Vagina (tissue), 2 donors: ENCODE results near the gene GPR176. TPM values are rescaled to one million over a fixed set of nuclear protein-coding genes. Genes with fewer than 3 reads are reported as not detected.

Source experiments
- DNase-seq, 2 donors: peaks; one replicate each; pipeline ENCODE4 v3.0.0-alpha.2; 2017; ENCODE audit errors: extremely low spot score in 2 of 2
- H3K27ac ChIP-seq: fragments of 200-600 bp; sonication (generic); one replicate; pipeline ENCODE4 v1.5.1; 2019
- H3K27me3 ChIP-seq: fragments of 200-600 bp; sonication (generic); one replicate; pipeline ENCODE4 v1.5.1; 2019
- H3K36me3 ChIP-seq, 2 donors: fragments of 200-600 bp; sonication (generic); one replicate each; pipeline ENCODE4 v1.5.1; 2017 to 2019
- H3K4me1 ChIP-seq: fragments of 200-600 bp; sonication (generic); one replicate; pipeline ENCODE4 v1.5.1; 2019
- H3K4me3 ChIP-seq, 2 donors: fragments of 200-600 bp; sonication (generic); 1 replicate in 1 of 2; 2 replicates in 1 of 2; pipeline ENCODE4 v1.5.1; 2016 to 2019
- H3K9me3 ChIP-seq: fragments of 200-600 bp; sonication (generic); one replicate; pipeline ENCODE4 v1.5.1; 2019
- POLR2A ChIP-seq, 2 donors: fragments of 450-650 bp; IDR thresholded peaks; one replicate each; pipeline ENCODE4 v1.6.1; 2017; ENCODE audit warnings: antibody characterized with exemption in 2 of 2, mild to moderate bottlenecking in 2 of 2, moderate library complexity in 2 of 2
- POLR2AphosphoS5 ChIP-seq, 2 donors: sonication (generic); formaldehyde crosslinking; IDR thresholded peaks; one replicate each; pipeline ENCODE4 v1.9.0; 2017; ENCODE audit warnings: antibody characterized with exemption in 2 of 2, mild to moderate bottlenecking in 2 of 2, low read depth in 1 of 2; ENCODE audit not compliant: insufficient read depth in 1 of 2
- intact Hi-C: fragments of 100-400 bp; cut with DNase I; formaldehyde crosslinking; loops from one replicate; pipeline ENCODE4 v1.15.1; 2023
- total RNA-seq: library from RNA; depleted of rRNA; stranded (reverse); fragments of >200 nt; gene quantifications from one replicate; pipeline ENCODE4 v1.2.3, GENCODE V29; 2016
- TF ChIP-seq, protein P1 (sequence below), 3 experiments: fragments of 450-650 bp in 2 of 3; fragments of 200-600 bp in 1 of 3; sonication (generic) in 1 of 3; IDR thresholded peaks; one replicate each; pipeline ENCODE4 v1.5.1; 2017 to 2019; ENCODE audit warnings: antibody characterized with exemption in 3 of 3, mild to moderate bottlenecking in 2 of 3, moderate library complexity in 2 of 3

The GPR176 gene
- total RNA-seq, 1 donor from 2014 or later, result 5.4 TPM

GRCh38 chr15:39792025-39792843 lies 127.8 kb downstream of the GPR176 start:
- H3K4me3 ChIP-seq, result no peak overlapping the region
- no peak for DNase-seq
- TF ChIP-seq POLR2AphosphoS5 (IDR thresholded peaks at IDR 0.05; ENCODE audit: insufficient read depth in 1 of 2, low read depth in 1 of 2) (no peak), POLR2A (IDR thresholded peaks at IDR 0.05) (no peak)
- TF ChIP-seq, protein P1, sequence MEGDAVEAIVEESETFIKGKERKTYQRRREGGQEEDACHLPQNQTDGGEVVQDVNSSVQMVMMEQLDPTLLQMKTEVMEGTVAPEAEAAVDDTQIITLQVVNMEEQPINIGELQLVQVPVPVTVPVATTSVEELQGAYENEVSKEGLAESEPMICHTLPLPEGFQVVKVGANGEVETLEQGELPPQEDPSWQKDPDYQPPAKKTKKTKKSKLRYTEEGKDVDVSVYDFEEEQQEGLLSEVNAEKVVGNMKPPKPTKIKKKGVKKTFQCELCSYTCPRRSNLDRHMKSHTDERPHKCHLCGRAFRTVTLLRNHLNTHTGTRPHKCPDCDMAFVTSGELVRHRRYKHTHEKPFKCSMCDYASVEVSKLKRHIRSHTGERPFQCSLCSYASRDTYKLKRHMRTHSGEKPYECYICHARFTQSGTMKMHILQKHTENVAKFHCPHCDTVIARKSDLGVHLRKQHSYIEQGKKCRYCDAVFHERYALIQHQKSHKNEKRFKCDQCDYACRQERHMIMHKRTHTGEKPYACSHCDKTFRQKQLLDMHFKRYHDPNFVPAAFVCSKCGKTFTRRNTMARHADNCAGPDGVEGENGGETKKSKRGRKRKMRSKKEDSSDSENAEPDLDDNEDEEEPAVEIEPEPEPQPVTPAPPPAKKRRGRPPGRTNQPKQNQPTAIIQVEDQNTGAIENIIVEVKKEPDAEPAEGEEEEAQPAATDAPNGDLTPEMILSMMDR (IDR thresholded peaks at IDR 0.05), result no peak
- no peaks in the 10 kb centered on the region for H3K27me3 ChIP-seq
- intact Hi-C loops, result no loop called here
- no peaks in the 10 kb centered on the region for H3K36me3 ChIP-seq
- H3K4me1 ChIP-seq, result no peaks in the 10 kb centered on the region
- no peaks in the 10 kb centered on the region for H3K9me3 ChIP-seq
- no peak overlapping the region for H3K27ac ChIP-seq

GRCh38 chr15:39789736-39790135 lies 130.3 kb downstream of the GPR176 start:
- intact Hi-C loops, result loop anchor here (5.0 kb wide), 1 partner anchor 258 kb away; no protein-coding TSS in a partner anchor
- H3K36me3 ChIP-seq, result no peaks in the 10 kb centered on the region
- no peak for TF ChIP-seq POLR2A (IDR thresholded peaks at IDR 0.05)
- no peak for TF ChIP-seq POLR2AphosphoS5 (IDR thresholded peaks at IDR 0.05; ENCODE audit: insufficient read depth in 1 of 2, low read depth in 1 of 2)
- TF ChIP-seq, protein P1 (IDR thresholded peaks at IDR 0.05), result no peak

DNA sequence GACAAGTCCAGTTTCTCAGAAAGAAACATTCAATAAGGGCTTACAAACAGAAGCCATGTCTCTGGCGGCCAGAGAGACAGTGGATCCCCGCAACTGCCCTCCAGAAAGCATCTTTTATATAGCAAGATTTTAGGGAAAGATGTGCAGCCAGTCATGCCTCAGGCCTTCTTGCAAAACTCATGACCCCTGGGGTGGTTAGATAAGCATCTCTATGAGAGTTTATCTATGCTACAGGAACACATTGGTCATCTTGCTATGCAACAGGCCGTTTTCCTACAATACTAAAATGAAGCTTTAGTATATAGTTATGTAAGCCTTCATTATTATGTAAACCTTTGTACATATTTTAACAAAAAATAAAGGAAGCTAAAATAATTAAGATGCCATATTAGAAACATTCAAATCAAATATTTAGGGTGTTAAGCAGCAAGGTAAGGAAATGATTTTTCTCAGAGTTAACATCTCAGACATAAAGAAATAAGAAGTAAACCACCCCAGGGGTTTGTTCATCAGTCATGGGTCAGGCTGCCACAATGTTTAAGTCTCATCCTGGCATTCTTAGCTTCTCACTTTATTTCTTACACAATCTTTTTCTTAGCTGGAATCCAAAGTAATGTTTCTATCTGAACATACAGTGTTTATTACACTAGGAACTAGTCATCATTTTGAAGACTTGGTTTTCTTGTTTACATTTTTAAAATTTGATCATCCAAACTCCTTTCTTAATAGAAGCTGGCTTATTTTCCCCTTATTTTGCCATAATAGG lies 131.1 kb downstream of the GPR176 start:
- H3K4me1 ChIP-seq, result peaks cover 17% of the 10 kb centered on the region
- no peak overlapping the region for H3K27ac ChIP-seq
- H3K4me3 ChIP-seq, result no peak overlapping the region
- no peaks in the 10 kb centered on the region for H3K27me3 ChIP-seq
- H3K9me3 ChIP-seq, result no peaks in the 10 kb centered on the region
- no peaks in the 10 kb centered on the region for H3K36me3 ChIP-seq
- DNase-seq, result no peak
- intact Hi-C loops, result loop anchor here (5.0 kb wide), 1 partner anchor 258 kb away; no protein-coding TSS in a partner anchor
- TF ChIP-seq POLR2A (IDR thresholded peaks at IDR 0.05) (no peak), POLR2AphosphoS5 (IDR thresholded peaks at IDR 0.05; ENCODE audit: insufficient read depth in 1 of 2, low read depth in 1 of 2) (no peak)
- TF ChIP-seq, protein P1 (IDR thresholded peaks at IDR 0.05), result no peak

More at GRCh38 chr15:39789736-39790135, 130.3 kb downstream of the GPR176 start:
- Histone ChIP-seq H3K9me3 (no peaks in the 10 kb centered on the region), H3K4me3 (no peak overlapping the region), H3K27me3 (no peaks in the 10 kb centered on the region), H3K27ac (no peak overlapping the region), H3K4me1 (peaks cover 12% of the 10 kb centered on the region)
- no peak for DNase-seq

DNA sequence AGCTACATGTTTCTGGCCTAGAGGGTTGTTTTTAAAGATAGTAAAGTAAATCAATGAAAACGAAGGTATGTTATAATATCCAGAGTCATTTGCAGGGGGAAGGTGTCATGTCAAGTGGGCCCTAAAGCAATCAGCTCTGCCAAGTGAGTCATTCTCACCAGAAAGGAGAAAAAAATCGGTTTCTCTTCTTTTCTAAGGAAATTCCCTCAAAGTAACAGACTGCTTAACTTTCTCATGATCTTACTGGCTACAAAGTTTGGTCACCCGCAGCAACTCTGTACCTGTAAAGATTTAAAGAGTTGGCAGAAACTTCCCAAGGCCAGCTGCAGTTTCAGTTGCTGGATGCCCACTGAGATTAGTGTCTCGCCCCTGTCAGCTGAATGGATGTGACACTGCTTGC lies 132.0 kb downstream of the GPR176 start:
- TF ChIP-seq POLR2AphosphoS5 (IDR thresholded peaks at IDR 0.05; ENCODE audit: insufficient read depth in 1 of 2, low read depth in 1 of 2) (no peak), POLR2A (IDR thresholded peaks at IDR 0.05) (no peak)
- TF ChIP-seq, protein P1 (IDR thresholded peaks at IDR 0.05), result no peak
- Histone ChIP-seq H3K4me1 (peaks cover 26% of the 10 kb centered on the region), H3K27ac (no peak overlapping the region), H3K4me3 (no peak overlapping the region), H3K27me3 (no peaks in the 10 kb centered on the region), H3K36me3 (no peaks in the 10 kb centered on the region), H3K9me3 (no peaks in the 10 kb centered on the region)
- intact Hi-C loops, result loop anchor here (5.0 kb wide), 1 partner anchor 259 kb away; no protein-coding TSS in a partner anchor
- DNase-seq, result no peak
